Activated T-cell treated with anti-CD3 and anti-CD28 coated beads, Interleukin-2, amount 50 U/mL, for 4 hours (primary cell): ENCODE results near the gene POLR3G. TPM values are rescaled to one million over a fixed set of nuclear protein-coding genes. Genes with fewer than 3 reads are reported as not detected.

ENCODE experiments used
- ATAC-seq, 2 donors: fragments of 200-7000 bp; cut with Tn5 transposase; one replicate each; pipeline ENCODE4 v1.10.0; 2021
- DNase-seq: peaks from one replicate; pipeline ENCODE4 v3.0.0-alpha.2; 2020
- H3K27me3 Mint-ChIP-seq: one replicate; pipeline ENCODE4 v1.8.0; 2021; ENCODE audit warnings: low read depth, mixed read lengths
- H3K36me3 Mint-ChIP-seq: one replicate; pipeline ENCODE4 v1.8.0; 2022; ENCODE audit warnings: mixed read lengths; ENCODE audit not compliant: insufficient read depth
- H3K4me1 Mint-ChIP-seq: one replicate; pipeline ENCODE4 v1.8.0; 2021; ENCODE audit warnings: low read depth, mixed read lengths
- H3K4me3 Mint-ChIP-seq: one replicate; pipeline ENCODE4 v1.8.0; 2021; ENCODE audit warnings: mild to moderate bottlenecking, moderate library complexity, mixed read lengths
- H3K9me3 Mint-ChIP-seq: one replicate; pipeline ENCODE4 v1.8.0; 2021; ENCODE audit warnings: mixed read lengths
- total RNA-seq, 3 donors: library from RNA; stranded (reverse); gene quantifications; one replicate each; pipeline ENCODE4 v1.2.1, GENCODE V29; 2021

POLR3G gene
- total RNA-seq: 10 to 100 TPM; 17.9 to 22.5 (median 22.3) TPM

- peaks cover 4% of the 10 kb centered on the region for H3K9me3 Mint-ChIP-seq
- peak; percentile 94 for DNase-seq
- peak within 1 kb of the TSS; percentile 95 for H3K4me3 Mint-ChIP-seq
- peaks cover 26% of the 10 kb centered on the region for H3K4me1 Mint-ChIP-seq
- H3K36me3 Mint-ChIP-seq: peaks cover 16% of the 10 kb centered on the region
- ATAC-seq: peak; percentile 91 to 92
- no peaks in the 10 kb centered on the region for H3K27me3 Mint-ChIP-seq
Measured at GRCh38 chr5:90474235-90475107, at the start of gene POLR3G, which contains the start of gene MBLAC2. Gene POLR3G (plus strand): TSS chr5:90474864. CDS start chr5:90485568, 10,704 bp downstream. Gene MBLAC2 (minus strand): TSS chr5:90474771. CDS start chr5:90474292, 479 bp downstream.

- Mint-ChIP-seq H3K36me3 (no peaks in the 10 kb centered on the region), H3K4me3 (no peak overlapping the region), H3K4me1 (no peaks in the 10 kb centered on the region), H3K27me3 (peaks cover 10% of the 10 kb centered on the region), H3K9me3 (no peaks in the 10 kb centered on the region)
- peak in 1 of 2 donors; percentile 67 for ATAC-seq
- DNase-seq: peak; percentile 29
Measured at GRCh38 chr5:90434116-90434714, 40.4 kb upstream of the POLR3G start.

- no peaks in the 10 kb centered on the region for H3K9me3 Mint-ChIP-seq
- H3K4me1 Mint-ChIP-seq: peaks cover 6% of the 10 kb centered on the region
- H3K36me3 Mint-ChIP-seq: no peaks in the 10 kb centered on the region
- DNase-seq (no peak), ATAC-seq (no peak)
- H3K27me3 Mint-ChIP-seq: peaks cover 7% of the 10 kb centered on the region
- H3K4me3 Mint-ChIP-seq: no peak overlapping the region
Measured at GRCh38 chr5:90437663-90438062, 37.0 kb upstream of the POLR3G start.

GRCh38 chr5:90438100-90438499 lies 36.6 kb upstream of the POLR3G start:
- ATAC-seq (no peak), DNase-seq (no peak)
- Mint-ChIP-seq H3K9me3 (no peaks in the 10 kb centered on the region), H3K27me3 (peaks cover 7% of the 10 kb centered on the region), H3K36me3 (no peaks in the 10 kb centered on the region), H3K4me1 (peaks cover 6% of the 10 kb centered on the region), H3K4me3 (no peak overlapping the region)

GRCh38 chr5:90440644-90441043 lies 34.0 kb upstream of the POLR3G start:
- Mint-ChIP-seq H3K4me1 (peaks cover 6% of the 10 kb centered on the region), H3K4me3 (peak overlapping the region; percentile 79), H3K27me3 (peaks cover 7% of the 10 kb centered on the region), H3K9me3 (no peaks in the 10 kb centered on the region), H3K36me3 (no peaks in the 10 kb centered on the region)
- DNase-seq (no peak), ATAC-seq (no peak)

- no peak for DNase-seq
- H3K36me3 Mint-ChIP-seq: peaks cover 2% of the 10 kb centered on the region
- no peaks in the 10 kb centered on the region for H3K9me3 Mint-ChIP-seq
- no peak overlapping the region for H3K4me3 Mint-ChIP-seq
- H3K4me1 Mint-ChIP-seq: no peaks in the 10 kb centered on the region
- H3K27me3 Mint-ChIP-seq: no peaks in the 10 kb centered on the region
- no peak for ATAC-seq
Measured at GRCh38 chr5:90446961-90447360, 27.7 kb upstream of the POLR3G start.

GRCh38 chr5:90461288-90461687 lies 13.4 kb upstream of the POLR3G start:
- ATAC-seq: no peak
- Mint-ChIP-seq H3K9me3 (no peaks in the 10 kb centered on the region), H3K36me3 (peaks cover 6% of the 10 kb centered on the region), H3K27me3 (no peaks in the 10 kb centered on the region), H3K4me1 (peaks cover 3% of the 10 kb centered on the region), H3K4me3 (no peak overlapping the region)
- DNase-seq: no peak

- H3K4me1 Mint-ChIP-seq: peaks cover 26% of the 10 kb centered on the region
- DNase-seq: no peak
- H3K9me3 Mint-ChIP-seq: peaks cover 19% of the 10 kb centered on the region
- no peaks in the 10 kb centered on the region for H3K27me3 Mint-ChIP-seq
- H3K36me3 Mint-ChIP-seq: peaks cover 30% of the 10 kb centered on the region
- ATAC-seq: no peak
- peak overlapping the region; percentile 95 for H3K4me3 Mint-ChIP-seq
Measured at GRCh38 chr5:90472783-90473395, 1.8 kb upstream of the POLR3G start.

- DNase-seq: peak; percentile 8
- ATAC-seq: peak; percentile 33 to 42
- Mint-ChIP-seq H3K4me3 (peak overlapping the region; percentile 95), H3K4me1 (peaks cover 26% of the 10 kb centered on the region), H3K9me3 (peaks cover 13% of the 10 kb centered on the region), H3K27me3 (no peaks in the 10 kb centered on the region), H3K36me3 (peaks cover 23% of the 10 kb centered on the region)
Measured at GRCh38 chr5:90473396-90474234, 1.0 kb upstream of the POLR3G start.

- H3K4me1 Mint-ChIP-seq: peaks cover 26% of the 10 kb centered on the region
- H3K4me3 Mint-ChIP-seq: peak overlapping the region; percentile 95
- no peaks in the 10 kb centered on the region for H3K9me3 Mint-ChIP-seq
- H3K27me3 Mint-ChIP-seq: no peaks in the 10 kb centered on the region
- ATAC-seq: no peak
- DNase-seq: no peak
- peaks cover 9% of the 10 kb centered on the region for H3K36me3 Mint-ChIP-seq
Measured at GRCh38 chr5:90475436-90475980, 844 bp downstream of the POLR3G start.

GRCh38 chr5:90476391-90476790 lies 1.7 kb downstream of the POLR3G start:
- no peaks in the 10 kb centered on the region for H3K27me3 Mint-ChIP-seq
- peaks cover under 1% of the 10 kb centered on the region for H3K36me3 Mint-ChIP-seq
- ATAC-seq (no peak), DNase-seq (no peak)
- no peak overlapping the region for H3K4me3 Mint-ChIP-seq
- peaks cover 20% of the 10 kb centered on the region for H3K4me1 Mint-ChIP-seq
- H3K9me3 Mint-ChIP-seq: no peaks in the 10 kb centered on the region

- H3K36me3 Mint-ChIP-seq: no peaks in the 10 kb centered on the region
- DNase-seq: no peak
- H3K4me3 Mint-ChIP-seq: no peak overlapping the region
- H3K4me1 Mint-ChIP-seq: peaks cover 19% of the 10 kb centered on the region
- H3K9me3 Mint-ChIP-seq: no peaks in the 10 kb centered on the region
- ATAC-seq: no peak
- H3K27me3 Mint-ChIP-seq: no peaks in the 10 kb centered on the region
Measured at GRCh38 chr5:90477073-90477472, 2.4 kb downstream of the POLR3G start.

GRCh38 chr5:90477621-90478215 lies 3.1 kb downstream of the POLR3G start:
- ATAC-seq: no peak
- H3K4me3 Mint-ChIP-seq: no peak overlapping the region
- H3K4me1 Mint-ChIP-seq: peaks cover 15% of the 10 kb centered on the region
- no peak for DNase-seq
- H3K9me3 Mint-ChIP-seq: no peaks in the 10 kb centered on the region
- no peaks in the 10 kb centered on the region for H3K36me3 Mint-ChIP-seq
- H3K27me3 Mint-ChIP-seq: no peaks in the 10 kb centered on the region
